HG03521 (cell line): ENCODE data around the gene ATCAY.

Experiments used
- ATAC-seq: cut with Tn5 transposase; IDR thresholded peaks from one replicate; pipeline ENCODE4 v1.9.1; 2021; ENCODE audit warnings: mild to moderate bottlenecking, moderate library complexity; ENCODE audit not compliant: unreplicated experiment

ATCAY gene

GRCh38 chr19:3968556-3969434 is 88.3 kb downstream of the ATCAY start:
- no peak for ATAC-seq

GRCh38 chr19:3969435-3970312 is 89.2 kb downstream of the ATCAY start:
- no peak for ATAC-seq

GRCh38 chr19:3970313-3970807 is 89.9 kb downstream of the ATCAY start:
- no peak for ATAC-seq

GRCh38 chr19:3970808-3971598 is 90.5 kb downstream of the ATCAY start, which contains the start of gene DAPK3:
DAPK3 (minus strand) TSS chr19:3971099; CDS start chr19:3969735, 1,364 bp downstream.
- ATAC-seq = peak; percentile 98

- no peak for ATAC-seq
These were observed 94.7 kb downstream of the ATCAY start for GRCh38 chr19:3975144-3975543.

- no peak for ATAC-seq
These were observed 95.2 kb downstream of the ATCAY start for GRCh38 chr19:3975637-3976087.

GRCh38 chr19:3976495-3977241 is 96.2 kb downstream of the ATCAY start:
- ATAC-seq = no peak
